ENCODE results near the gene MMD.

DNA sequence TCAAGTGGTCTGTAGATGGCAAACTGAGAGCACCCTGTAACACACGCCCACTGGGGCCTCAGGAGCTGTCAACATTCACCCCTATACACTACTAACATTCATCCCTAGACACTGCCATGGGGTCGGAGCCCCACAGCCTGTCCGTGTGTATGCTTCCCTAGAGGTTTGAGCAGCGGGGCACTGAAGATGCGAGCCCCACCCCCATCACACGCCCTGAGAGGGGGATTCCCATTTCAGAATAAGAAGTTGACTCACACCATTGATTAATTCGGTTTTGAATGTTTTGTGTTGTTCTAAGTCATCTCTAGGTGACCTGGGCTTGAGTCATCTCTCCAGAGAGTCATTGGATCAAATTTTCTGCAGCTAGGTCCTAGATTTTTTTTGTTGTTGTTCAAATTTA, 37.3 kb upstream of the MMD start:
- TF ChIP-seq POLR2AphosphoS5 (IDR thresholded peaks at IDR 0.05; ENCODE audit: low read depth, low read length) = no peak
- TF ChIP-seq, protein P1, sequence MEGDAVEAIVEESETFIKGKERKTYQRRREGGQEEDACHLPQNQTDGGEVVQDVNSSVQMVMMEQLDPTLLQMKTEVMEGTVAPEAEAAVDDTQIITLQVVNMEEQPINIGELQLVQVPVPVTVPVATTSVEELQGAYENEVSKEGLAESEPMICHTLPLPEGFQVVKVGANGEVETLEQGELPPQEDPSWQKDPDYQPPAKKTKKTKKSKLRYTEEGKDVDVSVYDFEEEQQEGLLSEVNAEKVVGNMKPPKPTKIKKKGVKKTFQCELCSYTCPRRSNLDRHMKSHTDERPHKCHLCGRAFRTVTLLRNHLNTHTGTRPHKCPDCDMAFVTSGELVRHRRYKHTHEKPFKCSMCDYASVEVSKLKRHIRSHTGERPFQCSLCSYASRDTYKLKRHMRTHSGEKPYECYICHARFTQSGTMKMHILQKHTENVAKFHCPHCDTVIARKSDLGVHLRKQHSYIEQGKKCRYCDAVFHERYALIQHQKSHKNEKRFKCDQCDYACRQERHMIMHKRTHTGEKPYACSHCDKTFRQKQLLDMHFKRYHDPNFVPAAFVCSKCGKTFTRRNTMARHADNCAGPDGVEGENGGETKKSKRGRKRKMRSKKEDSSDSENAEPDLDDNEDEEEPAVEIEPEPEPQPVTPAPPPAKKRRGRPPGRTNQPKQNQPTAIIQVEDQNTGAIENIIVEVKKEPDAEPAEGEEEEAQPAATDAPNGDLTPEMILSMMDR (IDR thresholded peaks at IDR 0.05) = no peak
- TF ChIP-seq, protein P2, sequence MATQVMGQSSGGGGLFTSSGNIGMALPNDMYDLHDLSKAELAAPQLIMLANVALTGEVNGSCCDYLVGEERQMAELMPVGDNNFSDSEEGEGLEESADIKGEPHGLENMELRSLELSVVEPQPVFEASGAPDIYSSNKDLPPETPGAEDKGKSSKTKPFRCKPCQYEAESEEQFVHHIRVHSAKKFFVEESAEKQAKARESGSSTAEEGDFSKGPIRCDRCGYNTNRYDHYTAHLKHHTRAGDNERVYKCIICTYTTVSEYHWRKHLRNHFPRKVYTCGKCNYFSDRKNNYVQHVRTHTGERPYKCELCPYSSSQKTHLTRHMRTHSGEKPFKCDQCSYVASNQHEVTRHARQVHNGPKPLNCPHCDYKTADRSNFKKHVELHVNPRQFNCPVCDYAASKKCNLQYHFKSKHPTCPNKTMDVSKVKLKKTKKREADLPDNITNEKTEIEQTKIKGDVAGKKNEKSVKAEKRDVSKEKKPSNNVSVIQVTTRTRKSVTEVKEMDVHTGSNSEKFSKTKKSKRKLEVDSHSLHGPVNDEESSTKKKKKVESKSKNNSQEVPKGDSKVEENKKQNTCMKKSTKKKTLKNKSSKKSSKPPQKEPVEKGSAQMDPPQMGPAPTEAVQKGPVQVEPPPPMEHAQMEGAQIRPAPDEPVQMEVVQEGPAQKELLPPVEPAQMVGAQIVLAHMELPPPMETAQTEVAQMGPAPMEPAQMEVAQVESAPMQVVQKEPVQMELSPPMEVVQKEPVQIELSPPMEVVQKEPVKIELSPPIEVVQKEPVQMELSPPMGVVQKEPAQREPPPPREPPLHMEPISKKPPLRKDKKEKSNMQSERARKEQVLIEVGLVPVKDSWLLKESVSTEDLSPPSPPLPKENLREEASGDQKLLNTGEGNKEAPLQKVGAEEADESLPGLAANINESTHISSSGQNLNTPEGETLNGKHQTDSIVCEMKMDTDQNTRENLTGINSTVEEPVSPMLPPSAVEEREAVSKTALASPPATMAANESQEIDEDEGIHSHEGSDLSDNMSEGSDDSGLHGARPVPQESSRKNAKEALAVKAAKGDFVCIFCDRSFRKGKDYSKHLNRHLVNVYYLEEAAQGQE (IDR thresholded peaks at IDR 0.05; ENCODE audit: insufficient read depth in 1 of 2, low read depth in 2 of 2, low read length in 1 of 2) = no peak
- no peak for TF ChIP-seq SIN3A (IDR thresholded peaks at IDR 0.05; ENCODE audit: borderline replicate concordance, insufficient read depth, low read depth, low read length)
- no peak for TF ChIP-seq TCF7L2 (IDR thresholded peaks at IDR 0.05; ENCODE audit: low read depth, low read length)
